HG02610 (cell line): ENCODE results near the gene PTPRN2.
"Not testable (repeated sequence)": the region's sequence is repeated elsewhere in the genome, so short reads cannot be mapped to it uniquely, and the experiment has no call there.

Experiments
- ATAC-seq: cut with Tn5 transposase; IDR thresholded peaks from one replicate; pipeline ENCODE4 v1.9.1; 2021; ENCODE audit warnings: mild to moderate bottlenecking, moderate library complexity; ENCODE audit not compliant: unreplicated experiment

Gene PTPRN2

DNA sequence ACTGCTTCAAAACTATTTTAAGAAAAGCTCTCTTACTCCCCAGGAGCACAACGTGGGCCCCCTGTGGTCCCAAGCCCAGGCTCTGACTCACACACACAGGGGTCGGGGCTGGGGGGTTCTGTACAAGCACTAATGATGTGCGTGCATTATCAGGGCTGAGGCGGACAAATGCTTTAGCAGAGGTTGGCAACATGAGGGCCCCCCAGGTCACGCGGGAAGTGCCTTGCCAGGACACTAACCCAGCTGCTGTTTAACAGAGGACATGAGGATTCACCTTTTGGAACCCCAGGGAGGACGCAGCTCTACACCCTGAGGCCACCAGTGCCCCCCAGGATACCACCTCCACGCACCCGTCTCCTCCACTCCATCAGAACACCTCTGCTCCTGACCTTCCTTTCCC lies 908.0 kb downstream of the PTPRN2 start:
- no peak for ATAC-seq

DNA sequence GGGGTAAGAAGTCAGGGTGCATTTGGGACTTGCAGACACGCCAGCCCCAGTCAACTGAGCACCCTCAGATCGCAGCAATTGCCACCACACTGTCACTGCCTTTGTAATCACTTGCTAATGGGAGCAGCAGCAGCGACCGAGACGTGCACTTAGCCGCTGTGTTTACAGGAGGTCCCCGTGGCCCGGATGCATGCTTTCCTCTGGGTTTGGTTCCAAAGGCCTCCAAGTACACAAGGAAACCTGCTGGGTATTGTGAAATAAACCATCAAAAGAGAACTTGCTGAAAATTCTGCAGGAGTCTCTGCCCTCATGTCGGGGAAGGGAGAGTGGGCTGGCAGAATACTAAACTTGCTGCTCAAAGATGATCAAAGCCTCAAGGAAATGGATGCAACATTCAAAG lies 909.1 kb downstream of the PTPRN2 start:
- ATAC-seq = no peak

DNA sequence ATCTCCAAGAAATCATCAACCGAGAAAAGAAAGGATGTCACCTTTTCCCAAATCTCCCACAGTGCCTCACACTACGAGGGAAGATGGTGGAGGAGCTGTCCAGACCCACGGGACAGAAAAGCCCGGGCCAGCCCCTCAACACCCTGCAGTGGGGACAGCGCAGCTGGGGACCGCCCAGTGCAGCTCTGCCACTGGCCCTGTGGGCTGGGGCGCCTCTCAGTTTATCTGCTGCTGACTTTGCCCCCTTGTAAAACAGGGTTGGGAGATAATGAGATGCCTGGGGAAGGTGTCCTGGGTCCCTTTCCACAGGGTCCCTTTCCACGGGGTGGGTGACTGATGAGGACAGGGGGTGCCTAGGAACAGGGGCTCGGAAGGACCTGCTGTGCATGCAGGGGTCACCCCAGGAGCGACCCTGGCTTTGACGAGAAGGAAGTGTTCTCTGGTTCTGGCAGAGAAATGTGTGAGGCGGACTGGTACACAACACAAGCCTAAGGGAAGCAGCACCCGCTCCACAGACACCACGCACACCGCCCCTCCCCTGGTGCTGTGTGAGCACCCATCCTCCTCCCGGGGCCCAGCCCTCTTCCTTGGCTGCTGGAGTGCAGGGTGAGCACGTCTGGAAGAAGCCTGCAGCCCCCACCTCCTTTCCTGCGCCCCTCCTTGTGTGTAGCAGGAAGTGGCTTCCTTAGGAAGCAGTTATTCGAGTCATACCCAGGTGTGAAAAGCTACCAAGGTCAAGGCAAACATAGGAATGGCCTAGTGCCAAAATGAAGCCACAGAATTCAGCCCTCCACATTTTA lies 911.0 kb downstream of the PTPRN2 start:
- no peak for ATAC-seq

DNA sequence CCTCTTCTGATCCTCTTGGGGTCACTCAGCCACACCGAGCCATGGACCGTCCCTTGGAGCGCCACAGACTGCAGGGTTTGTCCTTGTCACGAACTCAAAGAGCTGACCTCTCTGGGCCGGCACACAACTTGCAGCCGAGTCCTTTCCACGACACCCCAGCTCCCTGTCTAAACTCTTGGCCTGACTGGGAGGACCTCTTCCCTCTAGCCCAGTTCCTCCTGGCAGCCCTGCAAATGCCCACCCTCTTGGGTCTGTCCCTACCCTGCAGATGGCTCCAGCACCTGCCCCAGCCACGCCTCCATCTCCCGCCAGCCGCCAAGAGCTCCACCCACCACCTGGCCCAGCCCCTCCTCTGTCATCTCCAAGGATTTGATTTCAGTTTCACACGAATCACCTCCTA lies 911.6 kb downstream of the PTPRN2 start:
- ATAC-seq = no peak

DNA sequence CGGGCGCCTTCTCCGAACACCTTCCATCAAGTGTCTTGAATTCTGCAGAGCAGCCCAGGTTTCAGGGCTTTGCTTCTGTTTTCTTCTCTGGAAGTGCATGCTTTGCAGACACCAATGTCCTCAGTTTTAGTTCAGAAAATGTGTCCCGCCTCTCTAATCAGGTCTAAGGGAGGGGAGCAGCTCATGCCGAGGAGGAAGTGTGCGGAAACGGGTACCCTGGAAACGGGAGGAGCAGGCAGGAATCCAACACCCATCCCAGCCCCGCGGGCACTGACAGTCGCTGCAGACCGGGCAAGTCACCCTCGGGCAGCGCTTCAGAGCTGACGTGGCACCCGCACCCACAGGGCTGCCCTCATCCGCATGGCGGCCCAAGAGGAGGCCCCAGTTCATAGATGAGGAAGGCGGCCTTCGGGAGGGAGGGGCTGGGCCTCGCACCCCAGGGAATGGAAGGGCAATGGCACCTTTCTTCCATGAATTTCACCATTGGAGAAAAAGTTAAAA lies 912.1 kb downstream of the PTPRN2 start:
- ATAC-seq = no peak

DNA sequence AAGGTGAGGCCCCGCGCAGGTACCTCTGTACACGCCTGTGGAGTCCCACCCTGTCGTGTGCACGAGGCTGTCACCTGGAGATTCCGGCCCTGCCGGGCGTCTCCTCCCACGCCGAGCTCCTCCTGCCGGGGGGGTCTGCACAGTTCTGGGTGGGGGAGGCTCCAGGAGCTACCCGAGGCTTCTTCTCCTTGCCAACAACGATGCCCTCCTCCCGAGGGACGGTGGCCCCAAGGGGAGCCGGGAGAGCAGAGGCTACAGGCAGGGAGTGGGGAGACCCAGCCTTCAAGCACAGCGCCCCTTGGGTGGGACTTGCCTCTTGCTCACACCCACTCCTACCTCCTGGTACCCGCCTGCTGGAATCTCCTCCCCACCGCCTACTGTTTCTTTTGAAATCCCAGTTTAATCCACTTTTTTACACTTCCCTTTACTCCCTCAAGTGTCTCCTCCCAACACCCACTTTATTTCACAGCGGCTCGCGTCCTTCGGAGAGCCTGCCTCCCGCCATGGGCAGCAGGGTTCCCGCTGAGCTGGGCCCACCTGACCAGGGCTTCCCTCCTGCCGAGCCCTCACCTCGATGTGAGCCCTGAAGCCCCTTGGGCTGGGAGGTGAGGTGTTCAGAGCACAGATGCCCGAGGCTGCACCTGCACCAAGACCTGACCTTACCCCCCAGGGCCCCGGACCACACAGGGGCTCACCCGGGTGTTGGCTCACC lies 912.8 kb downstream of the PTPRN2 start:
- ATAC-seq = no peak

DNA sequence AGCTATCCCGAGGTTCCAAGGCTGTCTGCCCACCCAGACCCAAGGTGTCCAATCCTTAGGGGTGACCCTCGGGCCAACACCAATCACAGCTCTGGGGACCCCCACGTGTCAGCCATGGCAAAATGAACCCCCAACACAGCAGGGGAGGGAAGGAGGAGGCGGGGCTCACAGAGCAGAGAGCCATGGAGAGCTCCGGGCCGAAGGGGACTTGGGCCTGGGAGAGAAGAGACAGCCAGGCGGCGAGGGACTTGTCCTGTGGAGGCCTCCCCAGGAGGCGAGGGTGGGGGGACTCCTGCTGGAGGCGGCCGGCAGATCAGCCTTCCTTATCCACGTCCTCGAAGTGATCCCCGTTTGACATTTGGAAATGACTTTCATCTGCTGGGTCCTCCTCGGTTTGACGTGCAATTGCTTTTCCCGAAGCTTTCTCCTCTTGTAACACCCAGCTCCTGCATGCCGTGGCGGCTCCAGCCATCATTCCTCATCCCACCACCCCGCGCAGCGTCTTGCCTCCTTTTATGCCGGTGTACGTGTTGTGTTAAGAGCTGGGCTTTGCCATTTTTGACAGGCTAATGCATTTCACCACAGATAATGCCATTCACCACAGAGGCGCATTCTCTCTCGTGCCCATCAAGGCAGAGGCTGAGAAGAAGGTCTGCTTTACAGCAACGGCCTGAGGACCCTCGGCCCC lies 913.5 kb downstream of the PTPRN2 start:
- no peak for ATAC-seq

DNA sequence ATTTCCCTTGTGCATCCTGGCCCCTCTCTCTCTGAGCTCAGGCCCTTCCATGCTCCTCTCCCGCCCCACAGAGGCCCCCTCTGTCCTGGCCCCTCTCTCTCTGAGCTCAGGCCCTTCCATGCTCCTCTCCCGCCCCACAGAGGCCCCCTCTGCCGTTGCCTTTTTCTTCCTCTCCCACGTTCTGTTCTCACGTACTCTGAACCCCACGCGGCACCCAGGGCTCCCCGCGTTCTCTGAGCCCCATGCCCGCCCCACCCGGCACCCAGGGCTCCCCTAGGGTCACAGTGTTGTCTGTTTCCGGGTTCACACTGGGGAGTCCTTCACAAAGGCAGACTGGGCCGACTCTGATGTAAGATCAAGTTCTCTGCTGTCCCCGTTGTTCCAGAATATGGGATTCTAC lies 914.0 kb downstream of the PTPRN2 start:
- ATAC-seq = no peak

DNA sequence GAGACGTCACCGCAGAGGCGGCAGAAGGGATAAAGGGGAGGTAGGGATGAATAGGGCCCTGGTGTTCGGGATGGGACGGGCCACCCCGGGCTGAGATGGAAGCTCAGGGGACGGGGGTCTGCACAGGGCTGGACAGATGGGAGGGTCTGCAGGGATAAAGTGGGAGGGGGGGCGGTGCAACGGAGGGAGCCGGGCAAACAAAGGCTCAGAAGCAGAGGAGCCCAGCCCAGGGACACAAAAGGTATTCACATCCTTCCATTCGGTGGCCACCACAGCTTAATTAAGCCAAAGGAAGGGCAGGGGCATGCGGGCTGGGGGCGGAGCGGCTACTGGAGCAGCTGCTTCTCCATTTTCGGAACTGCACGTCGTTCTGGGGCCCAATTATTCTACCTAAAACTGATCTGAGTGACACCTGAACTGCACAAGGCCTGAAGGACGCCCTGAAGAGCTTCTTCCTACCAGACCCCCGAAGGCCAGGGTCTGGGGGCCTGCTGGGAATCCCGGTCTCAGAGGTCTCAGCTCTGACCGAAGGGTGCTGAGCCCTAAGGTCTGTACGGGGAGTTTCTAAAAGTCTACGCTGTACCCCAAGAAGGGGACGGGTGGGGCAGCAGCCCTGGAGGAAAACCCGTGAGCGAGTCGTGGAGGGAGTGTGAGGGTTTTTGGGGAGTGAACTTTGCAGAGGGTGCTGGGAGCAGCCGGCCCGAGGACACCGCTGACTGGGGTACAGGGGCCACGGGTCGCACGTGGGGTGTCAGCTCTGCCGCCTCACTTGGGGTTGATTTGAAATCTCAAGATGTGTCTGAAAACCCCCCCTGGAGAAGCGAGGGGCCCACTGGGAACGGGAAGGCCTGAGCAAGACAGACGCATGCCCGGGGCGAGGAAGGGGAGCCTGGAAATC lies 916.0 kb downstream of the PTPRN2 start:
- ATAC-seq = no peak

DNA sequence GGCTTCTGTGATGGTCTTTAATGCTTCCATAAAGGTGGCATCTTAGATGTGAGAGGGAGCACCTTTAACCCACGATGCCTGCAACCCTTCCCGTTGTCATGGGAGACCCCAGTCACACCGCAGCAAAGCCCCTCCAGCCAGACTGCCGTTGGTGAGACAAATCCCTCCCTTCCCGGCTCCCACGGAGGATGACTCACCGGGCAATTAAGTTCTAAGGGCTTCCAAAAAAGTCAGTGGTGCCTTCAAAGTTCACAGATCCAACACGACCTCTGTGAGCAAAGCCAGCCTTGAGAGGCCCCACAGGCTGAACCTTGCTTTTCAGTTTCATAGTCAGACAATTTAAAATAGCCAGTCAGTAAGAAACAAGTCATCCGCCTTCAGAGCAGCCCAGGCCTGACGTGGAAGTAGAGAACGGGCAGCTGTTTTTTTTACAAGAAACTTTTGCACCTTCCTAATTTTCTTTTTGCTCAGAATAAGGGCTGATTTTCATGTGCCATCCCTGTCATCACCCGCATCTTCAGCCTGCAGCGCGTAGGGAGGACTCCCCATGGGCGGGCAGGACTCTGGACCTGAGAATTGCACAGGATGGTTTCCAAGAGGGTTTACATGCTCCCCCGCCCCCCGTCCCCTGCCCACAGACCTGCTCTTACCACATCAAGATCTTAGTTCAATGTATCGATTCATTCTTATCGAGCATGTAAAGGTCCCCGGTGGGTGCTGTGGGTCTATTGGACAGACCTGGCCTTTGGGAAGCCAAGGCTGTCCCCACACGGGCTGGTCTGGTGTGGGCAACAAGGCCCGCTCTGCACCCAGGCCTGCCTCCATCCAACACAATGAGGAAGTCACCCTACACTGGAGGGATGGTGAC lies 916.9 kb downstream of the PTPRN2 start:
- no peak for ATAC-seq

DNA sequence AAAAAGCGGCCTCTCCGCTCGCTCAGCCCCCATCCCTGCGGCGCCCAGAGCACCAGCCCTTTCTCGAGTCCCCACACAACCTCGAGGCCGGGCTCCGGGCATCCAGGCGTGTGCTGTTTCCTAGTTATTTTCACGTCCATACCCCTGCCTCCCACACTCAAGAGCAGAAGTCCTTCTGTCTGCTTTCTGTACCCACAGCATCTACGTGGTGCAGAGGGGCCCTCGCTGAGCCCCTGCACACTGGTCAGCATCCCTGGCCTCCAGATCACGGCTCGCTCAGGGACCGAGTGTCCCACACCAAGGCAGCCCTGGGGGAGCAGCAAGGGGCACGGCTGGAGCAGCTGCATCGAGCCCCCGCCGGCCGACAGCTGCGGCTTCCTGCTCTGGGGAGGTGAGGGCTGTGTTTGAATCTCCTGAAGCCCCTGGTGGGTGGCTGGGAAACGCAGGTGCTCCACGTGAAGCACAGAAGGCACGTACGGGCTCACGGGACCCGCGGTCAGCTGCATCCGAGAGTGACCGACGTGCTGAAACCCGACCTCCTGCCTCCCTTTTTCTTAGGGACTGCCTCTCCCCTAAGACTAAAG lies 917.8 kb downstream of the PTPRN2 start:
- no peak for ATAC-seq

DNA sequence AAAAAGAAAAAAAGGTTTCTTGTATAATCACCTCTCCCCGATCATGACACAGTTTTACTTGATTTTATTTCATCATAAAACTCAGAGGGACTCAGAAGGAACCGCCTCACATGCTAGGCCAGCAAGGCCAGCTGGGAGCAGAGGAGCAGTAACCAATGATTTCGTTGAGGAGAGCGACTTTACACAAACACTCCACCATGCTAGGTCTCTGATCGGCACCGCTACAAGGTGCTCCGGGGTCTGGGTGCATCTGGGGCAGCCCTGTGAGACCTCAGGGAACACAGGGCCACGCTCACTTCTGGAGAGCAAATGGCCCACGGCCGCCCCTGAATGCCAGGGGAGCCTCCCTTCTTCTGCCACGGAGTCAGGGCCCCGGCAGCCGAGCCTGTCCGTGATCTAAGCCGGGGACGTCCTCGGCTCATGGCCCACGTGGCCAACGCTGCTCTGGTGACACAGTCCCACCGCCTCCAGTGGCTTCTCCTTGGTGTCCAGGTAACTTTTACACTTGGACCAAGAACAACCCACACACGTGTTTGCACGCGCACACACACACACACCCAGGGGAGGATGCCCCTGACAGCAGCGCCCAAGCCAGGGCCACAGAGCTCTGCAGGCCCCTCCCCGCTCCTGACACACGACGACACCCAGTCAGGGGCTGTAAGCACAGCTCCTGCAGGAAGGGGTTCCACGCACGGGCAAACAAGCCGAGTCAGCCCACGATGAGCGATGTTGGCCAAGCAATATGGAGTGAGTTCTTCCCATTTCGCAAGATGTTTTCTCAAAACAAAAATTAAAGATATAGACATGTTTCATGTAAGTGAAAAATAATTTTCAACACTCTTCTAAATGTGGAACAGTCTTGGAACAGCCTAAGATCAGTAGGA lies 918.5 kb downstream of the PTPRN2 start:
- no peak for ATAC-seq

DNA sequence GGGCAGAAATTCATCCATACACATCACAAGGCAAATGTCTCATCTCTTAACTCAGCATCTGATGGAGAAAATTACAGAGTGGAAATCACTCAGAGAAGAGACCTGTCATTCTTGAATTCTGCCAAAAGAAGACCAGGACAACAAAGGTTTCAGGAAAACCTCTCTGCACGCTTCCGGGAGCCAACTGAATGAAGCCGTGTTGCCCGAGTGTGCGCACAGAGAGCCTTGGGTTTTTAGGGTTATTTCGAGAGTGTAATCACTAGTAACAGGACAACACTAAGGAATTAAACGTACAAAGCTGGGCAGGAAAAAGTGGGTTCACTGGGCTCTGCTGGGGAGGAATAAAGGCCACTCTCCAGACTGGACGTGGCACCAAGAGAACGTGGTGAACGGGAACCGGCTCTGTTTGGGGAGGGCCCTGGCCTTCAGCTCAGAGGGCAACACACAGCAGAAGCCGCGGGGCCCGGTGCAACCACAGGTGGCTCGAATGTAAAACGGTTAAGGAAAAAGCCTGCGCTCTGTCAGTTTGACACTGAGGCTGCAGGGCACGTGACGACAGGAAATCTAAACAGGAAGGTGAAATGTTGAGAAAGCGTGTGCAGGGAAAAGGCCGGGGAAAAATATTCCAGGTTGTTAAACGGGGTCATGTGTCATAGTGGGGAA lies 919.3 kb downstream of the PTPRN2 start:
- ATAC-seq = no peak

DNA sequence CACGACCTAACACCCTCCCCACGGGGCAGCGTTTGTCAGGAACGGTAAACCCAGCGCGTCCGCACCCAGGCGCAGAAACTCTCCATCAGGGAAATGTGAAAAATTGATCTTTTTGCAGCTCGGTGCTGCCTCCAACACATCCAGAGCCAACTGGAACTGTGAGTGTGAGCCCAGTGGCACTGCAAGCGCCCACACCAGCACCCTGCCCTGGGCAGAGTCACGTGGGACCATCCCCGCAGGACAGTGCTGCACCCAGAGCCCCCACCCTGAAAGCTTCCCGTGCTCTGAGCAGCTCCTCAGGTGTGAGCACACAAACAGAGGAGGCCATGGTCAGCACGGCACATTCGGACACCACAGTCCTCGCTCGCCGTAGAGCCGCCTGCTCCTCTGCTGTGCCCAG lies 919.9 kb downstream of the PTPRN2 start:
- ATAC-seq = no peak

DNA sequence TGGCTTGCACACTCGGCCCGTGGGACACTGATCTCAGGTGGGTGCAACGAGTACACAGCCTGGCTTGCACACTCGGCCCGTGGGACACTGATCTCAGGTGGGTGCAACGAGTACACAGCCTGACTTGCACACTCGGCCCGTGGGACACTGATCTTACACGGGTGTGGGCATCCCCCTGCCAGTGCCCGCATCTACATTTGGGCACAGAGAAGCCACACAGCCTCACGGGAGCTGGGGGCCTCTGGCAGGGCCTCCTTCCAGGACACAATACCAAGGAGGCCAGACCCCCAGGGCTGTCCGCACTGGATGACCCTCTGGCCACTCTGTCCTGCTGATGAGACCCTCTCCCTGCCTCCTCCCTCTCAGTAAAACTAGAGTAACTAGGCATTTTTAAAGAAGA lies 920.4 kb downstream of the PTPRN2 start:
- no peak for ATAC-seq

DNA sequence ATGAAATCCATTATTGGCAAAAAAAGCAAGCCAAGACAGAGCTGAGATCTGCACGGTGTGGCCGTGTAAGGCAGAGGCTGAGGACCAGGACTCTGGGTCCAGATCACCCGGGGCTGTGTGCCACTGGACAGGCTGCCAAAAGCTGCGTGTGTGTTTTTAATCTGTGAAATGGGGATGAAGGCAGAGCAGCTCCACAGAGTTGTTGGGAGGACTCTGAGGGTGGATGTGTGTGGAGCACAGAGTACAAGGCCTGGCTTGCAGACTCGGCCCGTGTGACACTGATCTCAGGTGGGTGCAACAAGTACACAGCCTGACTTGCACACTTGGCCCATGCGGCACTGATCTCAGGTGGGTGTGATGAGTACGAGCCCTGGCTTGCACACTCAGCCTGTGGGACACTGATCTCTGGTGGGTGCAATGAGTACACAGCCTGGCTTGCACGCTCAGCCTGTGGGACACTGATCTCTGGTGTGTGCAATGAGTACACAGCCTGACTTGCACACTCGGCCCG lies 921.0 kb downstream of the PTPRN2 start:
- ATAC-seq = no peak

DNA sequence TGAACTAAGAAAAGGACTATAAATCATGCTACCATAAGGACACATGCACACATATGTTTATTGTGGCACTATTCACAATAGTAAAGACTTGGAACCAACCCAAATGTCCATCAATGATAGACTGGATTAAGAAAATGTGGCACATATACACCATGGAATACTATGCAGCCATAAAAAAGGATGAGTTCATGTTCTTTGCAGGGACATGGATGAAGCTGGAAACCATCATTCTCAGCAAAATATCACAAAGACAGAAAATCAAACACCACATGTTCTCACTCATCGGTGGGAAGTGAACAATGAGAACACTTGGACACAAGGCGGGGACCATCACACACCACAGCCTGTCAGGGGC lies 922.0 kb downstream of the PTPRN2 start:
- not testable (repeated sequence) for ATAC-seq
